ENCODE results near the gene NIPBL.
"Not testable (repeated sequence)": the region's sequence is repeated elsewhere in the genome, so short reads cannot be mapped to it uniquely, and the experiment has no call there.

The NIPBL gene

GRCh38 chr5:36894954-36895353 lies 18.4 kb downstream of the NIPBL start:
- DNase-seq (ENCODE audit: low read depth) = no peak
- no peak overlapping the region for H3K4me3 ChIP-seq (ENCODE audit: low read length)
- TF ChIP-seq CTCF (conservative IDR thresholded peaks at IDR 0.05; ENCODE audit: low read depth, low read length) = no peak

GRCh38 chr5:36896476-36896875 lies 19.9 kb downstream of the NIPBL start:
- no peak for TF ChIP-seq CTCF (conservative IDR thresholded peaks at IDR 0.05; ENCODE audit: low read depth, low read length)
- no peak overlapping the region for H3K4me3 ChIP-seq (ENCODE audit: low read length)
- DNase-seq (ENCODE audit: low read depth) = no peak

GRCh38 chr5:36897616-36898015 lies 21.0 kb downstream of the NIPBL start:
- no peak overlapping the region for H3K4me3 ChIP-seq (ENCODE audit: low read length)
- no peak for TF ChIP-seq CTCF (conservative IDR thresholded peaks at IDR 0.05; ENCODE audit: low read depth, low read length)
- DNase-seq (ENCODE audit: low read depth) = no peak

GRCh38 chr5:36899860-36900259 lies 23.3 kb downstream of the NIPBL start:
- no peak for DNase-seq (ENCODE audit: low read depth)
- no peak for TF ChIP-seq CTCF (conservative IDR thresholded peaks at IDR 0.05; ENCODE audit: low read depth, low read length)
- H3K4me3 ChIP-seq (ENCODE audit: low read length) = no peak overlapping the region

GRCh38 chr5:36900283-36900682 lies 23.7 kb downstream of the NIPBL start:
- H3K4me3 ChIP-seq (ENCODE audit: low read length) = no peak overlapping the region
- no peak for TF ChIP-seq CTCF (conservative IDR thresholded peaks at IDR 0.05; ENCODE audit: low read depth, low read length)
- no peak for DNase-seq (ENCODE audit: low read depth)

GRCh38 chr5:36901077-36901476 lies 24.5 kb downstream of the NIPBL start:
- not testable (repeated sequence) for DNase-seq (ENCODE audit: low read depth); H3K4me3 ChIP-seq (ENCODE audit: low read length)

- no peak for DNase-seq (ENCODE audit: low read depth)
- TF ChIP-seq CTCF (conservative IDR thresholded peaks at IDR 0.05; ENCODE audit: low read depth, low read length) = no peak
- H3K4me3 ChIP-seq (ENCODE audit: low read length) = no peak overlapping the region
Observed at GRCh38 chr5:36901856-36902255, 25.3 kb downstream of the NIPBL start.

- no peak for DNase-seq (ENCODE audit: low read depth)
- no peak for TF ChIP-seq CTCF (conservative IDR thresholded peaks at IDR 0.05; ENCODE audit: low read depth, low read length)
- H3K4me3 ChIP-seq (ENCODE audit: low read length) = no peak overlapping the region
Observed at GRCh38 chr5:36902353-36902752, 25.8 kb downstream of the NIPBL start.
